Cardiac muscle cell (in vitro differentiated cells and primary cell): ENCODE measurements around the gene MCC. TPM values are rescaled to one million over a fixed set of nuclear protein-coding genes. Genes with fewer than 3 reads are reported as not detected.
A peak's percentile ranks its signal among the peaks of the same experiment; 100 is the strongest.

ENCODE experiments used
- DNase-seq, 2 donors: peaks; one replicate each; pipeline versions ENCODE4 v3.0.0 to v3.0.0-alpha.2; 2010 to 2017; ENCODE audit warnings: low read depth in 1 of 2, low spot score in 1 of 2
- H3K27ac ChIP-seq: fragments of 200-600 bp; sonication (generic); 2 replicates; pipeline ENCODE4 v1.5.1; 2016
- H3K27me3 ChIP-seq: fragments of 200-600 bp; sonication (generic); 2 replicates; pipeline ENCODE4 v1.6.0; 2016; ENCODE audit warnings: control low read depth
- H3K36me3 ChIP-seq: fragments of 200-600 bp; sonication (generic); 2 replicates; pipeline ENCODE4 v1.5.1; 2016; ENCODE audit warnings: control low read depth
- H3K4me1 ChIP-seq: fragments of 200-600 bp; sonication (generic); 2 replicates; pipeline ENCODE4 v1.8.1; 2017; ENCODE audit warnings: low read depth, mild to moderate bottlenecking, mixed run types
- H3K4me3 ChIP-seq: fragments of 200-600 bp; sonication (generic); 2 replicates; pipeline ENCODE4 v1.5.1; 2016; ENCODE audit warnings: mild to moderate bottlenecking
- H3K9me3 ChIP-seq: fragments of 200-600 bp; sonication (generic); 2 replicates; pipeline ENCODE4 v1.5.1; 2017; ENCODE audit warnings: low read depth, mild to moderate bottlenecking, control low read depth
- polyA plus RNA-seq: library from polyadenylated mRNA; unstranded; fragments of >200 nt; fragmentation: Nextera tagmentation; extraction: Ambion mirVana; gene quantifications from 2 replicates; pipeline ENCODE4 v1.2.1, GENCODE V29; 2016
- total RNA-seq: library from RNA; depleted of rRNA; stranded (reverse); fragments of >200 nt; gene quantifications from 2 replicates; pipeline ENCODE4 v1.2.3, GENCODE V29; 2016
- TF ChIP-seq, protein P1 (sequence below): IDR thresholded peaks from 2 replicates; pipeline ENCODE4 v1.5.1; 2012; ENCODE audit warnings: low read depth, mild to moderate bottlenecking, low read length

The MCC gene
- total and polyA plus RNA-seq, 2 experiments from 2014 or later = 37.8 to 137 TPM

DNA sequence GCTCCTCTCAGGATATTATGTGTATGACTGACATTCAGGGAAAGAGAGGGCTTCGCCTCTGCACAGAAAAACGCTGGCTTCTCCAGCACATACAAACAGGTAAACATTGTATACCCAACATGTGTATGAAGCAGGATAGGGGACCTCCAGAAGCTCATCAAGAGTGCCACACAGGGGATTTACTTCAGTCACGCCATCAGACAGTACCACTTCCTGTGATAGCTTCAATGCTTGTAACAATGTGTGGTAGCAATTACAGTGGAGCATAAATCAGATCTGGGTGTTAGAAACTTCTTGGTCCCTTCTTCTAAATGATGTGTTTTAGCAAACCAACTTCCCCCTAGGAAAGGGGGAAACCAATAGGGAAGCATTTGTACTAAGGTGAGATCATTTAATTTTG, 214.3 kb downstream of the MCC start:
- H3K27ac ChIP-seq = no peak overlapping the region
- H3K27me3 ChIP-seq = no peaks in the 10 kb centered on the region
- no peaks in the 10 kb centered on the region for H3K36me3 ChIP-seq
- no peak overlapping the region for H3K4me3 ChIP-seq
- peaks cover 44% of the 10 kb centered on the region for H3K4me1 ChIP-seq
- no peaks in the 10 kb centered on the region for H3K9me3 ChIP-seq
- TF ChIP-seq, protein P1, sequence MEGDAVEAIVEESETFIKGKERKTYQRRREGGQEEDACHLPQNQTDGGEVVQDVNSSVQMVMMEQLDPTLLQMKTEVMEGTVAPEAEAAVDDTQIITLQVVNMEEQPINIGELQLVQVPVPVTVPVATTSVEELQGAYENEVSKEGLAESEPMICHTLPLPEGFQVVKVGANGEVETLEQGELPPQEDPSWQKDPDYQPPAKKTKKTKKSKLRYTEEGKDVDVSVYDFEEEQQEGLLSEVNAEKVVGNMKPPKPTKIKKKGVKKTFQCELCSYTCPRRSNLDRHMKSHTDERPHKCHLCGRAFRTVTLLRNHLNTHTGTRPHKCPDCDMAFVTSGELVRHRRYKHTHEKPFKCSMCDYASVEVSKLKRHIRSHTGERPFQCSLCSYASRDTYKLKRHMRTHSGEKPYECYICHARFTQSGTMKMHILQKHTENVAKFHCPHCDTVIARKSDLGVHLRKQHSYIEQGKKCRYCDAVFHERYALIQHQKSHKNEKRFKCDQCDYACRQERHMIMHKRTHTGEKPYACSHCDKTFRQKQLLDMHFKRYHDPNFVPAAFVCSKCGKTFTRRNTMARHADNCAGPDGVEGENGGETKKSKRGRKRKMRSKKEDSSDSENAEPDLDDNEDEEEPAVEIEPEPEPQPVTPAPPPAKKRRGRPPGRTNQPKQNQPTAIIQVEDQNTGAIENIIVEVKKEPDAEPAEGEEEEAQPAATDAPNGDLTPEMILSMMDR = no peak
- DNase-seq = no peak

DNA sequence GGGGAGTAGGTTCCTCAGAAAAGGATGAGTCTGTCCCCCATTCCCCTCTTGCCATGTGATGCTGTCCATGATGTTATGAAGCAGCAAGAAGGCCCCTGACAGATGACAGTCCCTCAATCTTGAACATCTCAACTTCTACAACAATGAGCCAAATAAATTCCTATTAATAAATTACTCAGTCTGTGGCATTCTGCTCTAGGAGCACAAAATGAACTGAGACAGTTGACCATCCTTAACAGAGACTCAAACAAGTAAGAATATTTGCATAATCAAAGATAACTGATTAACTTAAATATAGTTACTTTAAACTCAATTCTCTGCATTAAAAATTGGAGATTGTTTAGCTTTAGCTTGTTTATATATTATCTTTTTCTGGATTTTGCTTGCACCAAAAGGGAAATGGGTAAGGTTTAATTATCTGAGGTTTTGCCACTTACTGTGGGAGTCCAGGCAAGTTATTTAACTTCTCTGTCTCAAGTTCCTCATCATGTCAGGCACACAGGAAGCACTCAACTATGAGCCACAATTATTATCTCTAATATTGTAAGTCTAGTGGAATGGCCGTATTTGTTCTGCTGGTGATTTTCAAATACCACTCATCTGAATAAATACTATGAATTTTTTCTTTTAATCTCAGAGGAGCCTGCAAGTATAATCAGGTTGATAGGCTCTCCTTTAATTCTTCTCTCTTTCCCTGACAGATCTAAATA, 216.4 kb downstream of the MCC start:
- Histone ChIP-seq H3K9me3 (no peaks in the 10 kb centered on the region), H3K27ac (no peak overlapping the region), H3K4me1 (peaks cover 39% of the 10 kb centered on the region), H3K27me3 (no peaks in the 10 kb centered on the region), H3K4me3 (no peak overlapping the region), H3K36me3 (no peaks in the 10 kb centered on the region)
- DNase-seq = peak in 1 of 2 donors; percentile 38
- TF ChIP-seq, protein P1 = no peak

- Histone ChIP-seq H3K36me3 (no peaks in the 10 kb centered on the region), H3K9me3 (no peaks in the 10 kb centered on the region), H3K27me3 (no peaks in the 10 kb centered on the region), H3K27ac (peak overlapping the region; percentile 4), H3K4me1 (peaks cover 35% of the 10 kb centered on the region), H3K4me3 (no peak overlapping the region)
- TF ChIP-seq, protein P1 = no peak
- peak in 1 of 2 donors; percentile 53 for DNase-seq
These were observed 217.2 kb downstream of the MCC start for GRCh38 chr5:113271015-113271414.

GRCh38 chr5:113270086-113270485, 218.2 kb downstream of the MCC start:
- no peak overlapping the region for H3K27ac ChIP-seq
- no peak for DNase-seq
- no peaks in the 10 kb centered on the region for H3K27me3 ChIP-seq
- peaks cover 26% of the 10 kb centered on the region for H3K4me1 ChIP-seq
- H3K36me3 ChIP-seq = no peaks in the 10 kb centered on the region
- TF ChIP-seq, protein P1 = no peak
- H3K9me3 ChIP-seq = no peaks in the 10 kb centered on the region
- no peak overlapping the region for H3K4me3 ChIP-seq

DNA sequence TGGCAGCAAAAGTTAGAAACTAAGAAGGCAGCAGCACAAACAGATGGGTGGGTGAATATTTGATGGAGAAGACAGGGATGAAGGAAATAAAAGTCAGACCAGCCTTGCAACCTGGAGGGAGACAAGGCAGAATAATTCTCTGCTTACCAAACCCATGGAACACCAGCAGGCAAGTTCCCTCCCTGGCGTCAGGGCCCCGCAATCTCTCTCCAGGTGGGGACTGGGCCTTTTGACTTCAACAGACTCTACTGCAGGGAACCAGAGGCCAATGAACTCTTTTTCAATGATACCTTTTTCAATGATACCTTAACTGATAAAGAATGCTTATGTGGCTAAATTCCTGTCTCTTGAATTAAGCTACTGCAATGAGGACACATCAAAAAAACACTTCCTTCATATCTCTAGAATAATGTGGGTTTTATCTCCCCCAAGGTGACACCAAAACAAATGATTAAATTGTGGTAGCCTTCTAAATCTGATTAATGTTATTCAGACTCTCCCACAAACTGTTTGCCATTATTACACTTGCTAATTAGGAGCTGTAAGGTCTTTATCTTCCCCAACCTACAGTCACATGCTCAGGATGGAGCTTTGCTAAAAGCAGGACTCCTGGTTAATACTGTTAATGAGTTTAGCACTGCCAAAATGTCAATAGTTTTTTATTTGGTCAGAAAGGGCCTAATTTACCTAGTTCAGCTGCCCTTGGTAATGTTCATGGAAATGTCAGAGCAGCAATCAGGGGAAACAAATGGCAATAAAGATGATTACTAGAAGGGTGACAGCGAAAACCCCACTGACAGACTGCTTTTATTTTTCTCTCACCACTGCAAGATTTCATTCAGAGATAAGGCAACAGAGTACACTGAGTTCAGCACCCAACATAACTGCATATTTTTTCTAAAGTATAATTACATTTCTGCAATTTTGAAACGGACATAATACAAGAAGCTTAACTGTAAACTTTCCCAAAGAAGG, 218.9 kb downstream of the MCC start:
- Histone ChIP-seq H3K9me3 (no peaks in the 10 kb centered on the region), H3K4me1 (peaks cover 21% of the 10 kb centered on the region), H3K27ac (no peak overlapping the region), H3K4me3 (no peak overlapping the region), H3K36me3 (no peaks in the 10 kb centered on the region), H3K27me3 (no peaks in the 10 kb centered on the region)
- DNase-seq = no peak
- TF ChIP-seq, protein P1 = no peak
